SU-DHL-6 (cell line): Measurements from ENCODE around the gene KRT6B.

Experiments
- H2AFZ ChIP-seq: fragments of 200-600 bp; sonication (generic); 2 replicates; pipeline ENCODE4 v1.6.1; 2014; ENCODE audit warnings: low read depth, mild to moderate bottlenecking, moderate library complexity, mixed read lengths, antibody characterized with exemption, low read length; ENCODE audit not compliant: severe bottlenecking
- H3F3A ChIP-seq: fragments of 200-600 bp; shearing (Covaris generic); 2 replicates; pipeline ENCODE4 v1.6.0; 2016; ENCODE audit warnings: antibody characterized with exemption, mild to moderate bottlenecking; ENCODE audit not compliant: insufficient read depth
- H3K27ac ChIP-seq: fragments of 200-600 bp; sonication (generic); 2 replicates; pipeline ENCODE4 v1.5.1; 2016; ENCODE audit warnings: low read depth, mild to moderate bottlenecking, low read length, moderate library complexity, mixed read lengths
- H3K27me3 ChIP-seq: fragments of 200-600 bp; sonication (generic), shearing (Covaris generic); 2 replicates; pipeline ENCODE4 v1.6.0; 2014; ENCODE audit warnings: mild to moderate bottlenecking, low read length
- H3K36me3 ChIP-seq: fragments of 200-600 bp; sonication (generic); 2 replicates; pipeline ENCODE4 v1.6.1; 2014; ENCODE audit warnings: mild to moderate bottlenecking, low read length, mixed read lengths
- H3K4me2 ChIP-seq: fragments of 300-600, 200-600 bp; shearing (Covaris generic), sonication (generic); 2 replicates; pipeline ENCODE4 v1.6.0; 2014; ENCODE audit warnings: low read length, low read depth, mild to moderate bottlenecking; ENCODE audit not compliant: poor library complexity, severe bottlenecking
- H3K4me3 ChIP-seq: fragments of 200-600 bp; sonication (generic); 2 replicates; pipeline ENCODE4 v1.5.1; 2014; ENCODE audit warnings: antibody characterized with exemption, low read length, mild to moderate bottlenecking, mixed read lengths; ENCODE audit not compliant: insufficient read depth, poor library complexity, severe bottlenecking
- H3K79me2 ChIP-seq: fragments of 200-600 bp; sonication (generic); 2 replicates; pipeline ENCODE4 v1.6.1; 2014; ENCODE audit warnings: mild to moderate bottlenecking, low read length, moderate library complexity; ENCODE audit not compliant: insufficient read depth
- H3K9ac ChIP-seq: fragments of 200-600 bp; sonication (generic); 2 replicates; pipeline ENCODE4 v1.7.0; 2014; ENCODE audit warnings: mild to moderate bottlenecking, low read length
- H3K9me2 ChIP-seq: fragments of 200-600 bp; sonication (generic); replicated peaks from 2 replicates; pipeline ENCODE4 v1.6.1; 2014; ENCODE audit warnings: low read length; ENCODE audit not compliant: insufficient read depth
- H3K9me3 ChIP-seq: fragments of 200-600 bp; sonication (generic); 2 replicates; pipeline ENCODE4 v1.6.1; 2014; ENCODE audit warnings: low read length, mixed read lengths; ENCODE audit not compliant: insufficient read depth
- H4K20me1 ChIP-seq: fragments of 200-600 bp; sonication (generic); 2 replicates; pipeline ENCODE4 v1.6.1; 2014; ENCODE audit warnings: low read depth, mild to moderate bottlenecking, antibody characterized with exemption, low read length, moderate library complexity, mixed read lengths
- EZH2phosphoT487 ChIP-seq: fragments of 200-600 bp; sonication (generic), shearing (Covaris generic); conservative IDR thresholded peaks from 2 replicates; pipeline ENCODE4 v1.6.1; 2018; ENCODE audit warnings: mild to moderate bottlenecking, antibody characterized with exemption, low read length, moderate library complexity, mixed read lengths
- TF ChIP-seq, protein P1 (sequence below): fragments of 200-600 bp; sonication (generic); IDR thresholded peaks from one replicate; pipeline ENCODE4 v1.5.1; 2017; ENCODE audit warnings: antibody characterized with exemption, mild to moderate bottlenecking, low read length, moderate library complexity; ENCODE audit not compliant: insufficient read depth, poor library complexity, severe bottlenecking

Gene KRT6B

DNA sequence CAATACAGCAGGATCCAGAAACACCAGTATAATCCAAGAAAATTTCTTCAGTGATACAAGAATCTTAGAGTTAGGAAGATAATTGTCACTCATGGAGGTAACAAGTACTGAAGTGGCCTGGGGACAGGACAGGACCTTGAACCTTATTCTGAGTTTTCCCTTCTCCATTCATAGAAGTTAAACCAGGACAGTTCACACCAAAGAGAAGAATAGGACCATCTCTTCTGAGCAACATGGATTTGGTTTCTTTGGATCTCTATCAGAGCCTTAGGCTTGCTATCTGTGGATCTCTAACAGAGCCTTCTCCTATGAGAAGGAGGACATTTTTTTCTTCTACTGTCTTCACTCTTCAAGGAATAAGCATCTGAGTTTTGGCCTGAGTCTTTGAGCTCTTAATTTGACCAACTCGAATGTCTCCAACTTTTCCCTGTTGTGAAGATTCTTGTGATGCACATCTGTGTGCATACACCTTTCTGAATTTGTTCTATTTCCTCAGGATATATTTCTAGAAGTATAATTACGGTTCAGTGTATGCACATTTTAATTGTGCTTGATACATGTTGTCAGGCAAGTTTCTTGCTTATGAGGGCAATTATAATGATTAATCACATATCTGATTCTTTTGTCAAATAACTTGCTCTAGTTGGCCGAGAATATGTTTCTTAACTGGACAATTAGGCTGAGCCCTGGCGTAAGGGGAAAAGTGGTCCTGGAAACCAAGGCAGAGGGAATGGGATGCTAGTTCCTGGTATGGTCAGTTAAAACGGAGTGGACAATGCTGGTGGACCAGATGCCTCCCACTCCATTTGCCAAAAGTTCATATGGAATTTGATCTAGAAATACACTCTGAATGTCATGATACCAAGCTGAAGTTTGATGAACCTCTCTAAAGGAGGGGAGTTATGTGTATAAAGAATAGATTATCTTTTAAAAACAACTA, 34.5 kb upstream of the KRT6B start:
- H2AFZ ChIP-seq, result no peak overlapping the region
- no peaks in the 10 kb centered on the region for H3K36me3 ChIP-seq
- no peak for TF ChIP-seq EZH2phosphoT487
- TF ChIP-seq, protein P1, sequence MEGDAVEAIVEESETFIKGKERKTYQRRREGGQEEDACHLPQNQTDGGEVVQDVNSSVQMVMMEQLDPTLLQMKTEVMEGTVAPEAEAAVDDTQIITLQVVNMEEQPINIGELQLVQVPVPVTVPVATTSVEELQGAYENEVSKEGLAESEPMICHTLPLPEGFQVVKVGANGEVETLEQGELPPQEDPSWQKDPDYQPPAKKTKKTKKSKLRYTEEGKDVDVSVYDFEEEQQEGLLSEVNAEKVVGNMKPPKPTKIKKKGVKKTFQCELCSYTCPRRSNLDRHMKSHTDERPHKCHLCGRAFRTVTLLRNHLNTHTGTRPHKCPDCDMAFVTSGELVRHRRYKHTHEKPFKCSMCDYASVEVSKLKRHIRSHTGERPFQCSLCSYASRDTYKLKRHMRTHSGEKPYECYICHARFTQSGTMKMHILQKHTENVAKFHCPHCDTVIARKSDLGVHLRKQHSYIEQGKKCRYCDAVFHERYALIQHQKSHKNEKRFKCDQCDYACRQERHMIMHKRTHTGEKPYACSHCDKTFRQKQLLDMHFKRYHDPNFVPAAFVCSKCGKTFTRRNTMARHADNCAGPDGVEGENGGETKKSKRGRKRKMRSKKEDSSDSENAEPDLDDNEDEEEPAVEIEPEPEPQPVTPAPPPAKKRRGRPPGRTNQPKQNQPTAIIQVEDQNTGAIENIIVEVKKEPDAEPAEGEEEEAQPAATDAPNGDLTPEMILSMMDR, result no peak
- H3K27ac ChIP-seq, result no peak overlapping the region
- H3K9me3 ChIP-seq, result no peaks in the 10 kb centered on the region
- no peaks in the 10 kb centered on the region for H3K27me3 ChIP-seq
- H3K4me3 ChIP-seq, result no peak overlapping the region
- H3K9ac ChIP-seq, result no peak overlapping the region
- no peaks in the 10 kb centered on the region for H3K9me2 ChIP-seq
- no peaks in the 10 kb centered on the region for H4K20me1 ChIP-seq
- no peaks in the 10 kb centered on the region for H3K79me2 ChIP-seq
- H3K4me2 ChIP-seq, result no peak overlapping the region
- no peaks in the 10 kb centered on the region for H3F3A ChIP-seq

DNA sequence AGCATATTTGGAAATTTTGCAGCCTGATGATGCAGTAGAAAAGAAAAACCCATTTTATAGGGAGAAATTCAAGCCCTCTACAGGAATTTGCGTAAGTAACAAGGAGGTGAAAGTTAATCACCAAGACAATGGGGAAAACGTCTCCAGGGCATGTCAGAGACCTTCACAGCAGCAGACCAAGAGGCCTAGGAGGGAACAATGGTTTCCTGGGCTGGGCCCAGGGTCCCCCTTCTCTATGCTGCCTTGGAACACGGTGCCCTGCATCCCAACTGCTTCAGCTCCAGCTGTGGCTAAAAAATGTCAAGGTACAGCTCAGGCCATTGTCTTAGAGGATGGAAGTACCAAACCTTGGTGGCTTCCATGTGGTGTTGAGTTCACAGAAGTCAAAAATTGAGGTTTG, 28.1 kb upstream of the KRT6B start:
- Histone ChIP-seq H3K27me3 (no peaks in the 10 kb centered on the region), H3F3A (no peaks in the 10 kb centered on the region), H2AFZ (no peak overlapping the region)

DNA sequence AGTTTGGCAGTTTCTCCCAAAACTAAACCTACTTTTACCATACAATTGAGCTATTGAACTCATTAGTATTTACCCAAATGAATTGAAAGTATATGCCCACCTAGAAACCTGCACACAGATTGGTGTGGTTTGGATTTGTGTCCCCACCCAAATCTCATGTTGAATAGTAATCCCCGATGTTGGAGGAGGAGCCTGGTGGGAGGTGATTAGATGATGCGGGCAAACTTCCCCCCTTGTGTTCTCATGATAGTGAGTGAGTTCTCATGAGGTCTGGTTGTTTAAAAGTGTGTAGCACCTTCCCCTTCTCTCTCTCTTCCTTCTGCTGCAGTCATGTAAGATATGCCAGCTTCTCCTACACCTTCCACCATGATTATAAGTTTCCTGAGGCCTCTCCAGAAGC, 25.7 kb upstream of the KRT6B start:
- H3K9me2 ChIP-seq, result no peaks in the 10 kb centered on the region
- H3K79me2 ChIP-seq, result no peaks in the 10 kb centered on the region
- no peaks in the 10 kb centered on the region for H3K9me3 ChIP-seq
- no peak overlapping the region for H3K9ac ChIP-seq
- TF ChIP-seq, protein P1, result no peak
- no peak for TF ChIP-seq EZH2phosphoT487
- H3F3A ChIP-seq, result no peaks in the 10 kb centered on the region
- no peak overlapping the region for H3K4me3 ChIP-seq
- H2AFZ ChIP-seq, result no peak overlapping the region
- H4K20me1 ChIP-seq, result no peaks in the 10 kb centered on the region
- no peak overlapping the region for H3K4me2 ChIP-seq
- no peak overlapping the region for H3K27ac ChIP-seq
- no peaks in the 10 kb centered on the region for H3K36me3 ChIP-seq
- H3K27me3 ChIP-seq, result no peaks in the 10 kb centered on the region

More for the DNA sequence above, 28.1 kb upstream of the KRT6B start:
- Histone ChIP-seq H3K36me3 (no peaks in the 10 kb centered on the region), H3K4me2 (no peak overlapping the region), H3K9me2 (no peaks in the 10 kb centered on the region), H3K27ac (no peak overlapping the region), H4K20me1 (no peaks in the 10 kb centered on the region), H3K4me3 (no peak overlapping the region), H3K9ac (no peak overlapping the region), H3K79me2 (no peaks in the 10 kb centered on the region), H3K9me3 (no peaks in the 10 kb centered on the region)
- TF ChIP-seq, protein P1, result no peak
- no peak for TF ChIP-seq EZH2phosphoT487
